Calu3 (cell line): ENCODE results near the gene SKI. TPM values are rescaled to one million over a fixed set of nuclear protein-coding genes. Genes with fewer than 3 reads are reported as not detected.

Experiments used
- BruUV-seq: library from RNA; stranded (reverse); fragments of 400-500 nt; replicated peaks from 2 replicates; lab custom pipeline; 2021; lab: Mats Ljungman, UMichigan
- CTCF ChIA-PET: fragments of 300-600 bp; sonication (Branson Sonifier 250); formaldehyde crosslinking; loops from one replicate; lab custom pipeline; 2022; ENCODE audit warnings: antibody characterized with exemption; lab: Charles Lee
- DNase-seq: peaks from one replicate; pipeline ENCODE4 v3.0.0; 2022
- H3K27ac Mint-ChIP-seq: one replicate; pipeline ENCODE4 v1.8.0; 2022; ENCODE audit warnings: mixed read lengths; ENCODE audit not compliant: unreplicated experiment
- H3K27me3 Mint-ChIP-seq: one replicate; pipeline ENCODE4 v1.8.0; 2022; ENCODE audit warnings: mixed read lengths; ENCODE audit not compliant: unreplicated experiment
- H3K36me3 Mint-ChIP-seq: one replicate; pipeline ENCODE4 v1.8.0; 2022; ENCODE audit warnings: mild to moderate bottlenecking, moderate library complexity, mixed read lengths; ENCODE audit not compliant: insufficient read depth, unreplicated experiment
- H3K4me1 Mint-ChIP-seq: one replicate; pipeline ENCODE4 v1.8.0; 2022; ENCODE audit warnings: mild to moderate bottlenecking, low read depth, mixed read lengths; ENCODE audit not compliant: unreplicated experiment
- H3K4me3 Mint-ChIP-seq: one replicate; pipeline ENCODE4 v1.8.0; 2022; ENCODE audit warnings: mild to moderate bottlenecking, low read depth, moderate library complexity, mixed read lengths; ENCODE audit not compliant: unreplicated experiment
- H3K9me3 Mint-ChIP-seq: one replicate; pipeline ENCODE4 v1.8.0; 2022; ENCODE audit warnings: low read depth, mixed read lengths; ENCODE audit not compliant: unreplicated experiment
- intact Hi-C: fragments of 100-400 bp; cut with micrococcal nuclease; formaldehyde crosslinking; loops from one replicate; pipeline ENCODE4 v1.10.0; 2022; ENCODE audit not compliant: unreplicated experiment
- total RNA-seq: library from RNA; stranded (reverse); gene quantifications from 2 replicates; pipeline ENCODE4 v1.2.3, GENCODE V29; 2022
- TF ChIP-seq, protein P1 (sequence below): fragments of 200-600 bp; IDR thresholded peaks from one replicate; pipeline ENCODE4 v1.8.0; 2022; ENCODE audit warnings: antibody characterized with exemption; ENCODE audit not compliant: unreplicated experiment

SKI gene
- total RNA-seq, 1 experiment from 2014 or later, result 33.8 TPM

GRCh38 chr1:2229037-2229864 is 1.1 kb downstream of the SKI start:
- peaks cover 20% of the 10 kb centered on the region for H3K4me1 Mint-ChIP-seq
- peak overlapping the region; percentile 52 for H3K27ac Mint-ChIP-seq
- TF ChIP-seq, protein P1, sequence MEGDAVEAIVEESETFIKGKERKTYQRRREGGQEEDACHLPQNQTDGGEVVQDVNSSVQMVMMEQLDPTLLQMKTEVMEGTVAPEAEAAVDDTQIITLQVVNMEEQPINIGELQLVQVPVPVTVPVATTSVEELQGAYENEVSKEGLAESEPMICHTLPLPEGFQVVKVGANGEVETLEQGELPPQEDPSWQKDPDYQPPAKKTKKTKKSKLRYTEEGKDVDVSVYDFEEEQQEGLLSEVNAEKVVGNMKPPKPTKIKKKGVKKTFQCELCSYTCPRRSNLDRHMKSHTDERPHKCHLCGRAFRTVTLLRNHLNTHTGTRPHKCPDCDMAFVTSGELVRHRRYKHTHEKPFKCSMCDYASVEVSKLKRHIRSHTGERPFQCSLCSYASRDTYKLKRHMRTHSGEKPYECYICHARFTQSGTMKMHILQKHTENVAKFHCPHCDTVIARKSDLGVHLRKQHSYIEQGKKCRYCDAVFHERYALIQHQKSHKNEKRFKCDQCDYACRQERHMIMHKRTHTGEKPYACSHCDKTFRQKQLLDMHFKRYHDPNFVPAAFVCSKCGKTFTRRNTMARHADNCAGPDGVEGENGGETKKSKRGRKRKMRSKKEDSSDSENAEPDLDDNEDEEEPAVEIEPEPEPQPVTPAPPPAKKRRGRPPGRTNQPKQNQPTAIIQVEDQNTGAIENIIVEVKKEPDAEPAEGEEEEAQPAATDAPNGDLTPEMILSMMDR, result no peak
- BruUV-seq, result TSS peak; percentile 44
- peak; percentile 41 for DNase-seq
- peak overlapping the region; percentile 87 for H3K4me3 Mint-ChIP-seq
- H3K36me3 Mint-ChIP-seq, result peaks cover 58% of the 10 kb centered on the region
- CTCF ChIA-PET, result interaction anchor here (1.0 kb wide), 1 partner anchor 34 kb away, joined by 4 read pairs; the partner anchor contains the start of gene FAAP20
- intact Hi-C loops, result no loop called here
- H3K9me3 Mint-ChIP-seq, result no peaks in the 10 kb centered on the region
- no peaks in the 10 kb centered on the region for H3K27me3 Mint-ChIP-seq

DNA sequence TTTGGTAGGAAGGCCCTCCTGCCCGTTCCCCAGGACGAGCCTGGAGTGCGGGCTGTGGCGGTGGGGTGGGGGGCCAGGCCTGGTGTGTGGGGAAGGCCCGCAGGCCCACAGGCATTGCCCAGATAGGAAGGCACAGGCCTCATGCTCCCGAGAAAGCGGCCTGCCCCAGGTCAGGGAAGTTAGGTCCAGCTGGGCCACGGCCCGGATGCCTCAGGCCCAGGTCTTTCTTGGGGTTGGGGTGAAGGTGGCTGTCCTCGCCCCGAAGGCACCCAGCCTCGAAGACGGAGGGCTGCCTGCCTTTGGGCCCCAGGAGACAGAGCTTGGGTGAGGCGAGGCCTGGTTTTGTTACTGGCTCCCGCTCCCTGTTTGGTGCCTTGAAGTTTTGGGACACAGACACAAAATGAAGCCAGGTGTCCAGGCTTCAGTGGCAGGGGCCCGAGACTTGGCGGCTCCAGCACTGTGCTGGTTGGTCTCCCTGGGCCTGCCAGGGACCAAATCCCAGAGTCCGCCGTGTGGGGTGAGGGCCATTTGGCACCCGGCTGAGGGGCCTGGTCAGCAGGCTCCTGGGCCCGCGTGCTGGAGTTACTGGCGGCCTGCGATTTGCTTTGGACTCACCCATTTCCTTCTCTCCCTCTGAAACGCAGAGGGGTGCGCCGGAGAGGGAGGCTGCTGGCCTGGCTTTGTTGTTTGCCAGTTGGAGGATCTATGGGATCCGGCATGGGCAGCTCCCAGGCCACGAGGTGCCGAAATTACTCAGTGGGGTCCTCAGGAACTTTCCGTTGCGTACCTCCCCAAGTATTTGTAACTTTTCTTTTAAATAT is 2.0 kb downstream of the SKI start:
- no peaks in the 10 kb centered on the region for H3K27me3 Mint-ChIP-seq
- TF ChIP-seq, protein P1, result no peak
- peak overlapping the region; percentile 87 for H3K4me3 Mint-ChIP-seq
- no peak overlapping the region for H3K27ac Mint-ChIP-seq
- CTCF ChIA-PET, result no interaction called here
- intact Hi-C loops, result no loop called here
- peak; percentile 18 for DNase-seq
- BruUV-seq, result no TSS peak
- no peaks in the 10 kb centered on the region for H3K9me3 Mint-ChIP-seq
- peaks cover 20% of the 10 kb centered on the region for H3K4me1 Mint-ChIP-seq
- peaks cover 64% of the 10 kb centered on the region for H3K36me3 Mint-ChIP-seq

GRCh38 chr1:2230781-2231531 is 2.8 kb downstream of the SKI start:
- TF ChIP-seq, protein P1, result no peak
- intact Hi-C loops, result no loop called here
- H3K4me1 Mint-ChIP-seq, result peaks cover 20% of the 10 kb centered on the region
- no peaks in the 10 kb centered on the region for H3K27me3 Mint-ChIP-seq
- no peak for DNase-seq
- no peak overlapping the region for H3K27ac Mint-ChIP-seq
- peaks cover 64% of the 10 kb centered on the region for H3K36me3 Mint-ChIP-seq
- H3K4me3 Mint-ChIP-seq, result peak overlapping the region; percentile 87
- H3K9me3 Mint-ChIP-seq, result no peaks in the 10 kb centered on the region
- no TSS peak for BruUV-seq
- CTCF ChIA-PET, result no interaction called here
